ENCODE results near the gene PRG3.

The PRG3 gene

GRCh38 chr11:57386178-57386940 is 5.4 kb upstream of the PRG3 start:
- H3K27ac ChIP-seq (ENCODE audit: poor library complexity, severe bottlenecking): no peak overlapping the region
- H3K4me3 ChIP-seq (ENCODE audit: severe bottlenecking): no peak overlapping the region
- DNase-seq (ENCODE audit: low spot score): no peak
- no peaks in the 10 kb centered on the region for H3K36me3 ChIP-seq (ENCODE audit: low read depth)
- no peaks in the 10 kb centered on the region for H3K4me1 ChIP-seq (ENCODE audit: insufficient read depth, poor library complexity, severe bottlenecking)
- no peaks in the 10 kb centered on the region for H3K9me3 ChIP-seq (ENCODE audit: severe bottlenecking)
- no peak for TF ChIP-seq CTCF (IDR thresholded peaks at IDR 0.05; ENCODE audit: poor library complexity, severe bottlenecking)
- ATAC-seq (ENCODE audit: low read depth): no peak
- H3K27me3 ChIP-seq (ENCODE audit: insufficient read depth, poor library complexity, severe bottlenecking): no peaks in the 10 kb centered on the region

- Histone ChIP-seq H3K4me3 (ENCODE audit: severe bottlenecking) (no peak overlapping the region), H3K4me1 (ENCODE audit: insufficient read depth, poor library complexity, severe bottlenecking) (no peaks in the 10 kb centered on the region), H3K27me3 (ENCODE audit: insufficient read depth, poor library complexity, severe bottlenecking) (no peaks in the 10 kb centered on the region), H3K27ac (ENCODE audit: poor library complexity, severe bottlenecking) (no peak overlapping the region), H3K9me3 (ENCODE audit: severe bottlenecking) (no peaks in the 10 kb centered on the region), H3K36me3 (ENCODE audit: low read depth) (no peaks in the 10 kb centered on the region)
- DNase-seq (ENCODE audit: low spot score): no peak
- ATAC-seq (ENCODE audit: low read depth): no peak
- no peak for TF ChIP-seq CTCF (IDR thresholded peaks at IDR 0.05; ENCODE audit: poor library complexity, severe bottlenecking)
These were observed 1.2 kb downstream of the PRG3 start for GRCh38 chr11:57379732-57380131.

- H3K4me1 ChIP-seq (ENCODE audit: insufficient read depth, poor library complexity, severe bottlenecking): no peaks in the 10 kb centered on the region
- H3K36me3 ChIP-seq (ENCODE audit: low read depth): no peaks in the 10 kb centered on the region
- DNase-seq (ENCODE audit: low spot score) (no peak), ATAC-seq (ENCODE audit: low read depth) (no peak)
- no peaks in the 10 kb centered on the region for H3K9me3 ChIP-seq (ENCODE audit: severe bottlenecking)
- no peaks in the 10 kb centered on the region for H3K27me3 ChIP-seq (ENCODE audit: insufficient read depth, poor library complexity, severe bottlenecking)
- no peak overlapping the region for H3K4me3 ChIP-seq (ENCODE audit: severe bottlenecking)
- TF ChIP-seq CTCF (IDR thresholded peaks at IDR 0.05; ENCODE audit: poor library complexity, severe bottlenecking): no peak
- no peak overlapping the region for H3K27ac ChIP-seq (ENCODE audit: poor library complexity, severe bottlenecking)
These were observed 2.8 kb downstream of the PRG3 start for GRCh38 chr11:57378186-57378585.

GRCh38 chr11:57377107-57377506 is 3.8 kb downstream of the PRG3 start:
- Histone ChIP-seq H3K4me1 (ENCODE audit: insufficient read depth, poor library complexity, severe bottlenecking) (no peaks in the 10 kb centered on the region), H3K27ac (ENCODE audit: poor library complexity, severe bottlenecking) (no peak overlapping the region), H3K27me3 (ENCODE audit: insufficient read depth, poor library complexity, severe bottlenecking) (no peaks in the 10 kb centered on the region), H3K4me3 (ENCODE audit: severe bottlenecking) (no peak overlapping the region), H3K9me3 (ENCODE audit: severe bottlenecking) (no peaks in the 10 kb centered on the region), H3K36me3 (ENCODE audit: low read depth) (no peaks in the 10 kb centered on the region)
- no peak for TF ChIP-seq CTCF (IDR thresholded peaks at IDR 0.05; ENCODE audit: poor library complexity, severe bottlenecking)
- ATAC-seq (ENCODE audit: low read depth): no peak
- no peak for DNase-seq (ENCODE audit: low spot score)

Measured in RWPE2 (cell line).